Measurements from ENCODE around the gene AHCYL2.
A peak's percentile ranks its signal among the peaks of the same experiment; 100 is the strongest.
"Not testable (repeated sequence)": the region's sequence is repeated elsewhere in the genome, so short reads cannot be mapped to it uniquely, and the experiment has no call there.

Gene AHCYL2

GRCh38 chr7:129282865-129283264, 58.0 kb downstream of the AHCYL2 start:
- no peak for DNase-seq

DNA sequence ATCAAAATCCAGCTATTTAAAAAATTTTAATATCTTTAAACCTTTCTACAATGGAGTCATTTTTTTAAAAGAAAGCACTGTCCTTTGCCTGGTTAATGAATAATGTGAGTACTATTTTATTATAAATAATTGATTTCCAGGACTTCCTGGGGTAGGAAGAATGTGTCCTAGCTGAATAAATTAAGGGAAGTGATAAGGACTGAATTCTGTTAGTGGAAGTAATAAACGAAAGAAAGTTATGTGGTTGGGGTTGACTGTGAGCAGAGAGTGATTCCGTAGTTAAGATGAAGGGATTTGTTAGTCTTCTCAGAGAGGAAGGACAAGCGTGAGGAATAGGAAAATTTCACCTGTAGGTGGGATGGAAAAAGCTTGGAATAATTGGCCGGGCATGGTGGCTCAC, 59.1 kb downstream of the AHCYL2 start:
- no peak for DNase-seq

- no peak for DNase-seq
Measured at GRCh38 chr7:129285111-129285510, 60.3 kb downstream of the AHCYL2 start.

GRCh38 chr7:129292861-129293260, 68.0 kb downstream of the AHCYL2 start:
- DNase-seq, result no peak

- DNase-seq, result peak in 7 of 56 donors; percentile 4 to 45 (median 5)
Measured at GRCh38 chr7:129295015-129295423, 70.2 kb downstream of the AHCYL2 start.

DNA sequence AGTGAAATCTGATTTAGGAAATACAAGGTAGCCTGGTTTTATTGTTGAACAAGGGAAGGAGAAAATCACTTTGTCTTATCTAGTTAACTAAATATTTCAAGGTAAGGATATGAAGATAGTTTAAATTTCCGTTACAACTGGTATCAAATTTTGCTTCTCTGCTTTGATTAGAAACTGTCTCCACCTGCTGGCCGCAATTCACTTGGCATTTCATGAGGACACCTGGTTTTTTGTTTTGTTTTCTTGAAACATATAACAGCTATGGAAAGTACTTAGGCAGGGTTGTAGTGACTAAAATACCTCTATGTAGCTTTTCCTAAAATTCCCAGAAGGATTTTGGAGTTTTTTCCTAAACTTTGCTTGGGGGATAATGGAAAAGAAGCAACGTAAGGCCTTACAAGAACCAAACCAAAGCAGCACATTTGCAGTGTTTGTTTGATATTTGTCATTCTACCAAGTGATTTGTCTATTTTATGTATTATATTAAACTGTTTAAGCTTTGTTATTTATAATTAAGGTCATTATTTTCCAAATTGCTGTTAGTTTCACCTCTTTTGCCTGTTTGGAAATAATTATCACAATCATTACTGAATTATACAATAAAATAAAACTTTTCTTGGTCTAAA, 73.6 kb downstream of the AHCYL2 start:
- DNase-seq, result peak in 11 of 56 donors; percentile 3 to 61 (median 13)

- DNase-seq, result no peak
Measured at GRCh38 chr7:129299889-129300288, 75.1 kb downstream of the AHCYL2 start.

DNA sequence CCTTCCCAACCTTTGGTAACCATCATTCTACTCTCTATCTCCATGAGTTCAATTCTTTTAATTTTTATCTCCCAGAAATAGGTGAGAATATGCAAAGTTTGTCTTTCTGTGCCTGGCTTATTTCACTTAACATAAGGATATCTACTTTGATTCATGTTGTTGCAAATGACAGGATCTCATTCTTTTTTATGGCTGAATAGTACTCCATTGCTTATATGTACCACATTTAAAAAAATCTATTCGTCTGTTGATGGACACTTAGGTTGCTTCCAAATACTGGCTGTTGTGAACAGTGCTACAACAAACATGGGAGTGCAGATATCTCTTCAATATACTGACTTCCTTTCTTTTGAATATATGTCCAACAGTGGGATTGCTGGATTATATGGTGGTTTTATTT, 75.5 kb downstream of the AHCYL2 start:
- not testable (repeated sequence) for DNase-seq

DNA sequence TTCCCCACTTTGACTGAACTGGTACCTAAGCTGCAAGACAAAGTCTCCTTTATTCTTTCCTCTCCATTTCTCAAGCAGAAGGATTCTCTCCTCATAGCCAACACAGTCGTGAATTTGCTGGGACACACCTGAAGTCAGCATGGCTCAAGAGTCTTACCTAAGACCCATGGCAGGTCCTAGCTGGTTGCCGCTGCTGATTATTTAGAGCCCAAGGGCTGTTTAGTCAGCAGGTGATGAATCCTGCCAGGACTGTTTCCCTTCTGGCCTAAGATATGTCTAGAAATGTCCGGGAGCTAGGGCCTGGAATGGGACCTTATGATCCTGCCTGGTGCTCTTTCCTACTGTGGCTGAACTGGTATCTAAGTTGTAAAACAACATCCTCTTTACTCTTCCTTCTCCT, 82.8 kb downstream of the AHCYL2 start:
- DNase-seq, result no peak

DNA sequence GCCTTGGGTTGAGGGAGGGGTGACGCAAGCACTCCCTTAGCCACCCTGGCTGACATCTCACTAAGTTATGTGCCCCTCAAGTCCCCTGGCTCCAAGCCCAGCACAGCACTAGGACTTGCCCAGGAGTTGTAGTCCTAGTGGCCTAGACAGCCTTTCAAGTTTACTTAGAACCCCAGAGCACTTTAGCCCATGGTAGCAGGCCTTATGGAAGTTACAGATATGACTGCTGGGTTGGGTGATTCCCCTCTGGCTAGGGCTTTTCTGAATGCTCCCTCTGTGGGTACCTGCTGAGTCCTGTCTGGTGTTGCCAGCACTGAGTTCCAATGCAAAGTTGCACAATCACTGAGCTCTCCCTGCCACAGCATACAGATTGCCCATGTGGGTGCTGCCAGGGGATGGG, 83.2 kb downstream of the AHCYL2 start:
- DNase-seq, result peak in 13 of 56 donors; percentile 2 to 33 (median 10)

DNA sequence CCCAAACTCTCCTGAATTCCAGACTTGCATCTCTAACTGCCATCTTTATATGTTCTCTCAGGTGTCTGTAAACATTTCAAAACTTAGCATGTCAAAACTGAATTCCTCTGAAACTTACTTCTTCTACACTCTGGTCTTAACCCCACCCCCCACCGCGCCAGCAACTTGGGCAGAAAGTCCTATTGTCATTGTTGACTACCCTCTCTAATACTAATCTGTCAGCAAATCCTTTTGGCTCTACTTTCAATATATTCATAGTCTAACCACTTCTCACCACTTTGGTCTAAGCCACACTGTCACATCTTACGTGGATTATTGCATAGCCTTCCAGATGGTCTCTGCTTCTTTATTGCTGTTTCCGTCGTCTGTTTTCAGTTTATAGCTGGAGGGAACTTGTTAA, 86.6 kb downstream of the AHCYL2 start:
- DNase-seq, result no peak

- DNase-seq, result no peak
Measured at GRCh38 chr7:129313282-129313681, 88.5 kb downstream of the AHCYL2 start.

GRCh38 chr7:129315960-129316359, 91.1 kb downstream of the AHCYL2 start:
- DNase-seq, result peak in 44 of 56 donors; percentile 4 to 72 (median 44)

GRCh38 chr7:129317450-129317849, 92.6 kb downstream of the AHCYL2 start:
- DNase-seq, result no peak

GRCh38 chr7:129327076-129327475, 102.2 kb downstream of the AHCYL2 start:
- DNase-seq, result no peak

DNA sequence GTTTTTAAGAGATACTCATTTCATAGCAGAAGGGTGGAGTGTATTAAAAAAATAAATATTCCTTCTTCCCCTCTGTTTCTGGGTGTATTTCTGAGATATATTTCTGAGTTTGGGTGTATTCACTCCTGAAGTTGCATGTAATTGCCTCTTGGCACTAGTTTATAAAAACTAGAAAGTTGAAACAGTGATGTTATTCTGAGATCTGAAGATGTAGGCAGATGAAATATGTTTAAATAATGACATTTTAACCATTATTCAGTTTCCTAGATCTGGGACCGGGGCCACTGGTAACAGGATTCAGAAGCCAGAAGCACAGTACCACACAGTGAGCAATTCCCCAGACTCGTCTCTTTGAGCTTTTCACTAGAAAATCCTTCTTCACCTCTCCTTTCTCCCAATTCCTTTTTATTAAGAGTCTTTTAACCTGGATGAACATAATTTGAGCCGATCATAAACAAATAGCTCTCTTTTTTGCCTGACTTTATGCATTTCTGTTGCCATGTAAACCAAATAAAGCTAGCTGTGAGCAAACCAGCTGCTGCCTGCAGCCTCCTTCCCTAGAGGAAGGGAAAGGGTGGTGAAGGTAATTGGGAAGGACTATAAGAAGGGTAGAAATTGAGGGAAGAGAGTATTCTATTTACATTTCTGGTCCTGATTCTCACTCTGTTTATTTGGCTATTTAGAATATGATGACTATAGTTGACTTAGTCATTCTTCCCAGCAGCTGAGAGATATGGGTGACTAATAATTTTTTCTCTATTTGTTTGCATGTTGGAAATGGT, 107.6 kb downstream of the AHCYL2 start:
- no peak for DNase-seq

- no peak for DNase-seq
Measured at GRCh38 chr7:129334473-129334872, 109.6 kb downstream of the AHCYL2 start.

DNA sequence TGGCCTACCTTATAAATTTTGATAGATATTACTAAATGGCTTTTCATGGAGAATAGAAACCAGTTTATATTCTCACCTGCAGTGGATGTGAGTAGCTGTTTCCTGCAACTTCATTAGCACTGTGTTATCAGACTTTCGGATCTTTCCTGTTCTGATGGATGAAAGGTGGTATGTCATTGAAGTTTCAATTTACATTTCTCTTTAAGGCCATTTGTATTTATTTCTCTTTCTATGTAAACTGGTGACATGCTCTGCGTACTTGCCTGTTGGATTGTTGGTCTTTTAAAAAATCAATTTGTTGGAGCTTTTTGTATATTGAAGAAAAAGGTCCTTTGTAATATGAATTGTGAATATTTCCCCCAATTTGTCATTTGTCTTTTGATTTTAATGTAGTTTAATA, 113.6 kb downstream of the AHCYL2 start:
- no peak for DNase-seq

DNA sequence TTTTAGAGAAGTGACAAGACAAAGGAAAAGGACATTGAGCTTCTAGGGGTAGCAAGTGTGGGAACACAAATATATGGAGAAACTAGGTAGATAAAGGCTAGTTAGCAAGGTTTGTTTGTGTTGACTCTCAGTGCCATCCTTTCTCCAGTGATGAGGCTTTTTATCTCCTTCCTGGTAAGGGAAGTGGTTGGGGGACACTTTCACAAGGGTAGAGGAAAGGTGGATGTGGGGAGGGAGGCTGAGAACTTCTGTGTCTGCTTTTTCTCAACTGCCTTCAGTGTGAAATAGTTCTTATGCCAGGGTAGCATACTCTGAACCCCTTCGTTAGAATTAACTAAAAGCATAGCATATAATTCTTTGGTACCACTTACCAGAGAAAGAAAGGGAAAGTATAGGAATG, 116.4 kb downstream of the AHCYL2 start:
- DNase-seq, result no peak

DNA sequence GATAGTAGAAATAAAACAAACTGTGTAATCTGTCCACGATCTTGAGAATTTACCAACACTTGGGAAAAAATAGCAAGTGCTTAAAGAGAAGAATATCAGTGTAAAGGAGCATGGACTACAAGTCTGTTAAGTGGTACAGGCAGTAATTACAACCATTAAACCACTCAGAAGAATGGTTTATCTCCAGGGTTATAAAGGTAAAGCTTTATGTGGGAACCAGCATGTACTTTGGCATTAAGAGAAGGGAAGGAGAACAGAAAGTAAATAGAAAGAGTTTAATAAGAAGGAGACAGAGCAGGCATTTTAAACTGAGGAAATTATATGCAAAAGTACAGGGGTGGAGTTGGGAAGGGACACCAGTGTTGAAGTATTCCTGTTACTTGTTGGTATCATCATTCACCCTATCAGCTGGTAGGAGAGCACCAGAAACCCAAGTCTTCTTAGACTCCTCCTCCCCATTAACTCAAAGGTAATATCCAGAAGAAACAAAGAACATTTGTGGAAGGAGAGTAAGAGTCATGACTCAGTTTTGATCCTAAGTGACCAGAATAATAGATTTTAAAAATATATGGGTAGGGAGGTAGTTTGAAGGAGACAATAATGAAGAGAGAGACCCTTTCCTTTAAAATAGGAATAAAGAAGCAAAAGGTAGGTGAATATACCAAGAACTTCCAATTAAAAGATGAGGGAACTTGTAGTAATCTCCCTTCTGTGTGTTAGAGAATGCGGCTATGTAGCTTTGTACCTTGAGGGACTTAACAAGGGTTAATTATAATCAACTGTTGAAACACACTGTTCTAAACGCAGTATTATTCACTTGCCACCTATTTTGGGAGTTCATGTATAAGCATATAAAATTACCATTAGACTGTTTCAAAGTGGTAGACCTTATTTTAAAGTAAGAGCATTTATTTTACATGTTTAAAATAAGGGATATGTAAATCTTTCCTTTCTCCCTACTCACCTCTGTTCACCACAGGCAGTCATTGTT, 117.3 kb downstream of the AHCYL2 start:
- no peak for DNase-seq

DNA sequence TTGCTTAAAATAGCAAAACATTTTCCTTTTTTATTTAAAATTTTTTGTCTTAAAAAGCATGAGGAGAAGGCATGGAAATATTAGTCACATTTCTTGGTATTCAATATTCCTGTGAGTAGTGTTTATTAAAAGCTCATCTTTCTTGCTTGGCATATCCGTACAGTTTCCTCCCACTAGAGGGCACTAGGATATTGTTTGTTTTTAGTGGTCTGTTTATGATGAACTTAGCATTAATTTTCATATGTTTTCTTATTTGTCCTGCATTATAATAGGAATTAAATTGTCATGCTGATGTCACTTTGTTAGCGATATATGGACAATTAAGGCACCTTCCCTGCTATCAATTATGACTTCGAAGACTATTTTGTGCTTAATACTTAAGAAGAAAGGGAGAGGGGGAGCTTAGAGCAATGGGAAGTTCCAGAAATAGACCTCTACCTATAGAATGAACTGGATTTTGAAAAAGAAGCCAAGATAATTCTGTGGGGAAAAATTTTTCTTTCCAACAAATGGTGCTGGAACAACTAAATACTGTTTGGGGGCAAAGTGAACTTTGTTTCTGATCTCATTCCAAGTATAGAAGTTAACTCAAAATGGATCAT, 118.4 kb downstream of the AHCYL2 start:
- DNase-seq, result peak in 1 of 56 donors; percentile 2

Measured in nucleus accumbens (tissue), 56 donors.